ENCODE data around the gene FAM174C.
A peak's percentile ranks its signal among the peaks of the same experiment; 100 is the strongest.

Gene FAM174C

GRCh38 chr19:1237754-1238368 is 37.5 kb upstream of the FAM174C start, which contains the start of gene CBARP:
CBARP (minus strand) TSS chr19:1238005; CDS start chr19:1236100, 1,905 bp downstream.
- in situ Hi-C loops (cut with MboI; ENCODE audit: low sequenced_read_pairs, unreplicated experiment), result no loop called here
- no peak for TF ChIP-seq CTCF (IDR thresholded peaks at IDR 0.05; ENCODE audit: borderline replicate concordance, control extremely low read depth, extremely low read depth, insufficient read depth, missing control alignments)
- DNase-seq (ENCODE audit: low spot score), result peak; percentile 67

DNA sequence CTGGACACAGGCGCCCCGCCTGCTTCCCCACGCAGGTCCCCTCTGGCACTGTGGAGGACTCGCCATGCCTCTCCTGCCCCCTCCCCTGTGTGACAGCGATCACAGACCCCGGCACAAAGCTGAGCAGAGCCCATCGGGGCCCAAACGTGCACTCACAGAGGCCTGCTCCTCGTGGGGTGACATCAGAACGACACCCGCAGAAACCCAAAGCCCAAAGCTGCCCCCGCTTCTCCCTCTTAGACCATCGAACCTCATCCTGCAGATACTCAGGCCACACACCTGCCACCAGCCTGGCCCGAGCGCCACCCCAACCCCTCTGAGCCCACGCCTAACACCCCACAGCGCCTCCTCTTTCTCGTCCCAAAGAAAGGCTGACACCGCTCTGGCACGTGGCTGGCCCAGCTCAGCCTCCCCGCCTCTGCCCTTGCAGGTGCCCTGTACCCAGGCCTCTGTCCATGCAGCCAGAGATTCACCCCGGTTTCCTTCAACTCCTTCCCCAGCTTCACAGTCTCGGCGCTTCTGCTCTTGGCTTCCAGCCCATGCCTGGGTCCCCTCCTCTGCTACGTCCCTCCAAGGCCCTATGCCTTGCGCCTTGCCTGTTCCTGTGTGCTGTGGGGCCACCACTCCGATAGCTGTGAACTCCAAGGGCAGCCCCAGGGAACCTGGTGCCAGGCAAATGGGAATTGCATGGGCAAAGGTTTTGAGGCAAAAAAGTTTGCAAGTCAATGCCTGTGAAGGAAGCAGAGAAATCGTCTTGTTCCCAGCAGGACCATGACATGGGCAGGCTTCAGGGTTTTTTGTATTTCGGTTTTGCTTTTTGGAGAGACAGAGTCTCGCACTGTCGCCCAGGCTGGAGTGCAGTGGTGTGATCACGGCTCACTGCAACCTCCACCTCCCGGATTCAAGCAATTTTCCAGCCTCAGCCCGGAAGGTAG is 36.7 kb upstream of the FAM174C start:
- DNase-seq (ENCODE audit: low spot score), result no peak
- no peak for TF ChIP-seq CTCF (IDR thresholded peaks at IDR 0.05; ENCODE audit: borderline replicate concordance, control extremely low read depth, extremely low read depth, insufficient read depth, missing control alignments)
- in situ Hi-C loops (cut with MboI; ENCODE audit: low sequenced_read_pairs, unreplicated experiment), result no loop called here

GRCh38 chr19:1239420-1239795 is 35.9 kb upstream of the FAM174C start:
- TF ChIP-seq CTCF (IDR thresholded peaks at IDR 0.05; ENCODE audit: borderline replicate concordance, control extremely low read depth, extremely low read depth, insufficient read depth, missing control alignments), result no peak
- in situ Hi-C loops (cut with MboI; ENCODE audit: low sequenced_read_pairs, unreplicated experiment), result no loop called here
- DNase-seq (ENCODE audit: low spot score), result no peak

- in situ Hi-C loops (cut with MboI; ENCODE audit: low sequenced_read_pairs, unreplicated experiment), result no loop called here
These were observed 35.3 kb upstream of the FAM174C start for GRCh38 chr19:1239796-1240737.

GRCh38 chr19:1240925-1241324 is 34.4 kb upstream of the FAM174C start:
- no peak for DNase-seq (ENCODE audit: low spot score)
- no peak for TF ChIP-seq CTCF (IDR thresholded peaks at IDR 0.05; ENCODE audit: borderline replicate concordance, control extremely low read depth, extremely low read depth, insufficient read depth, missing control alignments)
- in situ Hi-C loops (cut with MboI; ENCODE audit: low sequenced_read_pairs, unreplicated experiment), result no loop called here

More at GRCh38 chr19:1239796-1240737, 35.3 kb upstream of the FAM174C start:
- peak; percentile 76 for TF ChIP-seq CTCF (IDR thresholded peaks at IDR 0.05; ENCODE audit: borderline replicate concordance, control extremely low read depth, extremely low read depth, insufficient read depth, missing control alignments)
- DNase-seq (ENCODE audit: low spot score), result peak; percentile 99
